ENCODE measurements around the gene RETREG1.

RETREG1 gene

GRCh38 chr5:16521521-16522483 lies 95.0 kb downstream of the RETREG1 start:
- DNase-seq = no peak

DNA sequence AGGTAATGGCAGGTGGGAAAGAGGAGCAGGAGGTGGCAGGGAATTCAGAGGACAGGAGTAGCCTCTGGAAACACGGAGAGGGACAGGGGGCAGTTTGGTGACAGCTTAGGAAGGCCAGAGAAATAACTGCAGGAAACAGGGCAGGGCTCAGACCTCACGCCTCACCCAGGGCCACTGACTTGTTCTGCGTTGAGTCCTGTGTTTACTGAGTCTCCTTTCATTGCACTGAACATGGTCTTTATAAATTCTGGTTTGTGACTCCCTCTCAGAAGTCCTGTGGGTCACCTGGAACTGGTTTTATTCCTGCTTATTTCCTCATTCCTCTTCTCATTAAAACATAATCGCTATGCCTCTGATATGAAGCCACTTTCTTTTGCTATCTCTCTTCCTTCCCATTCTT lies 96.0 kb downstream of the RETREG1 start:
- DNase-seq = no peak

DNA sequence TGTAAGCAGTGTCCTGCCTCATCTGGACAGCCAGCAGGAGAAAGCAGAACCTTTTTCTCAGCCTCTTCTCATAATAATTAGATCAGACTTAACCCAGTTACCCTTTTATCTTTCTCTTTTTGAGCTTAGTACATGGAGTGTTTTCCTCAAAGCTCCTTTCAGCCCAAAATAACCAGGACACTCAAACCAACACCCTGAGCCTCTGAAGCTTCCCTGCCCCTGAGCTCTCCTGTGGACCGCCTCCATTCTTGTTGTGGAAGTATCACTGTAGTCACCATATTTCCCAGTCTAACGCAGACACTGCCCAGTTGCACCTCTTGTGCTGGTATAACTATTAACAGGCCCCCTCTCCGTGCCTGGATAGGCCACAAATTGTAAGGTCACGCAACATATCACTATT lies 97.4 kb downstream of the RETREG1 start:
- DNase-seq = no peak

GRCh38 chr5:16518606-16519005 lies 98.2 kb downstream of the RETREG1 start:
- no peak for DNase-seq

GRCh38 chr5:16515532-16515931 lies 101.3 kb downstream of the RETREG1 start:
- DNase-seq = no peak

- no peak for DNase-seq
Observed at GRCh38 chr5:16510098-16510497, 106.7 kb downstream of the RETREG1 start.

DNA sequence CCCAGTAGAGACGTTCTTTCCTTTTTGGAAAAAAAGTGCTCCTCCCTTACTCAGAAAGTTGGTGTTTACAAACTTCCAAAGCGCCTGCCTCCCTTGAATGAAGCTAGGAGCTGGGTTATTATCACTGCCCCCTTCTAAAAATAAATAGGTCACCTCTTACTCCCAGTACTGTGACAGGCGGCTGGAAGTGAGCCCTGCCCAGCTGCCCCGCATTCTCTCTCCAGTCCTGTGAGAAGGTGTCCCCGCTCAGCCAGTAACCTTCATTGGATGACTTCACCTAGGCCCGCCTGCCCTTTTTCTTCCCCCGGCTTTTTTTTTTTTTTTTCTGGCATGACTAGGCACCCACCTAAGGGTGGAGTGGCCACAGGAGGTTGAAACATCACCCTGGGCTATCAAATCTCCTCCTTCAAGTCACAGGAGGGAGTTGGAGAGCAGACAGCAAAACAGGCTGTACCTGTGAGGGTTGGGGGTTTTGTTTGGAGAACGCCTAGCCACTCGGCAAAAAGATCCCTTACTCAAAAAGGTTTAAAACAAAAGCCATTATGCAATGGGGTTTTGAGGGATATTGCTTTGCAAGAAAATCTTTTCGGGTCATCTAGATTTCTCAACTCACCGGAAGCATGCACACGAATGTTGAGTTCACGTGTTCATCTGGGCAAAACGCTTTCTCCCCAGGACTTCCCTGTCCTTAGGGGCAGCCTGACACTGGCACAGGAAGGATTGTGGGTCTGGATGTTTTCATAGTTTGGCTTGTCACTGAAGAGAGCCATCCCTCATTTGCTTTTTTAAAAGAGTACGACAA lies 107.9 kb downstream of the RETREG1 start:
- DNase-seq = no peak

DNA sequence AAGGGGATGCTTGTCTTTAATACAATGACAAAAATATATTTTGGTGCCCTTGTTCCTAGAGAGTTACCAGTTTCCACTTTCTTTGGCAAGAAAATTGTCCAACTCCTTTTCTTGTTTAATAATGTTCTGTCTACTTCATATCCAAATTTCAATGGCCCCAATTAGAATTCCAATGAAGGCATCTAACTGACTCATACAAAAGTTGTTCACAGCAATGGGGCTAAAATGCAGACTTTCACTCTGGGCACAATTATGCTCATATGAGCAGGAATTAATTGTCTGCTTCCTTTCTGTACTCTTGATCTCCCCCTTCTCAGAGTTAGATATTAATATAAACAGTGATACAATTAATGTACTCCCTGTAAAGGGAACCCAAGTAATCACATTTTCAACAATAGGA lies 109.1 kb downstream of the RETREG1 start:
- no peak for DNase-seq

- DNase-seq = no peak
Observed at GRCh38 chr5:16505904-16506303, 110.9 kb downstream of the RETREG1 start.

GRCh38 chr5:16505140-16505891 lies 111.5 kb downstream of the RETREG1 start:
- no peak for DNase-seq

DNA sequence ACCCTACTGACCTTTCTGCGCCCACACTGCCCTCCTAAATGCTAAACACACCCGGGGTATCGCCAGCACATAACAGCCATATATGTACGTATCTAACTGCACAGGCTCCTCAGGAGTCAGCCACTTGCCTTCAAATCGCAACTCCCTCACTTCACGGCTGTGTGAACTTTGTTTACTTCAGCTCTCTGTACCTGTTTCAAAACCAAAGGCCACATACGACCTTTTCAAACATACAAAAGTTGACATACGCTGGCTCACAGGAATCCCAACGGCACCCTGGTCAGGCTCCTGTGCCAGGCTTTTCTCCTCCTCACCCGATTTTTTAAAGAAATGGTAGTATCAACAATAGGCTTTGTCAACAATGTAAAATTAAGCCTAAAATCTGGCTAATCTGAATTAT lies 112.2 kb downstream of the RETREG1 start:
- no peak for DNase-seq

DNA sequence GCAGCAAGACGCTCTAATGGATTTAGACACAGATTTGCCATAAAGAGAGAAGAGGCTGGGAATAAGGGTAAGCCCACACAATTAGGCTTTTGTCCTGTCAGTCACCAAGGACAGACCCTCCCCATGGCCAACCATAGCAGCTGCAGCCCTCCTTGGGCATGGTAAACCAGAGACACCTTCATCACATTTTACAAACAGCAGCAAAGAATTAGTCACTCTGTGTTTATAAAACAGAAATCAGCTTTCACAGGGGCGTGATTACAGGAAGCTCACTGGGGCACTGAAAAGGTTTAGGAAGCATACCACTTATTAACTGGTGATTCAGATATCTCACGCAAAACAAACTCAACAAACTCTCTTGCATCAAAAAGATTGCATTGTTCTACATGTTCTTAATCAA lies 113.9 kb downstream of the RETREG1 start:
- no peak for DNase-seq

DNA sequence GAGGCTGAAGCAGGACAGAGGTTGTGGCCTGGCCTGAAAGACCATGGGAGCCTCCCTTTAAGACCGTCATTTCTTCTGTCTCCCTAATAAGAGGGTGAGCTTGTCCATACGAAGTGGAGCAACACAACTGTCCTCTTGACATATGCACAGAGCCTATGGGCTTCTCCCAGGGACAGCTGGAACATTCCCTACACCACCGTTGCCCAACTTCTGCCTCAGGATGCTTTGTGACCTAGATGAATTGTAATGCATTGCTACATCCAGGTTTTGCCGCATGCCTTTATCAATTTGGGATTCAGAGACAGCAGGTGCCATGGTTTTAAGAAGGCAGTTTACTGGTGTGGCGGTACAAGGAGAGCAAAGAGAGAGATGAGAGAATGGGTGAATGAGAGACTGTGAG lies 116.8 kb downstream of the RETREG1 start:
- no peak for DNase-seq

- no peak for DNase-seq
Observed at GRCh38 chr5:16497546-16497945, 119.3 kb downstream of the RETREG1 start.

- no peak for DNase-seq
Observed at GRCh38 chr5:16493261-16493660, 123.5 kb downstream of the RETREG1 start.

- no peak for DNase-seq
Observed at GRCh38 chr5:16492398-16493140, 124.2 kb downstream of the RETREG1 start.

DNA sequence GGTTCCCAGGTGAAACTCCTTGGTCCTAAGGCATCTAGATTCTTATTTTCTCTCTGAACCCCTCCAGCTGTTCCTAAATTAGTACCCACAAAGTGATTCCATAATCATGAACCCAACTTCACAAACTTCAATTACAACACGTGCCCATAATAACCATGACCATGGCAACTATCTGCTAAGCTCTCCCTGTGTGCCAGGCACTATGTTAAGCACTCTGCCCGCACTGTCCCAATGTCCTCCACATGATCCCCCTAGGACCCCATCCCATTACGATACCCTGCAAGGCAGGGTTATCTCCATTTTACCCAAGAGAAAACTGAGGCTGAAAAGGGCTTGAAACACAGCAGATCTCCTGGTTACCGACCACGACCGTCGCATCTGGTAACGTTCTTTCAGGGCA lies 125.9 kb downstream of the RETREG1 start:
- no peak for DNase-seq

GRCh38 chr5:16489322-16489791 lies 127.4 kb downstream of the RETREG1 start:
- DNase-seq = no peak

DNA sequence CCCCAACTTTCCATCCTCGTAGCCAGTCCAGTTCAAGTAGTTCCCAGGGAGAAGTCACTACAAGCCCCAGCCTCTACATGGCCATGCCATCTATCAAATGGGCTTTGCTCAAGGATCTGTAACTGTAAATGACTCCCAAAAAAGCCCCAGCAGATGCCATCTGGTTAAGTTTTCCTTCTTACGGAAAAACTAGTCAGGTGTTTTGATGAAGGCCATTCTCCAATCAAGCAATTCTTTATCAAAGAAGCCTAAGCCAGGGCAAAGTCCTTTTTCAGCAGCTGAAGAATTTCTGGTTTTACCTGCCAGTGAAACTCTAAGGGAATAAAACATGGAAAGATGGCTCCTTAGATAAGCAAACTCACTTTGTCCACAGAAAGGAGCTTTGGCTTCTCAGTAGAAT lies 129.3 kb downstream of the RETREG1 start:
- DNase-seq = no peak

GRCh38 chr5:16486711-16487111 lies 130.1 kb downstream of the RETREG1 start:
- no peak for DNase-seq

DNA sequence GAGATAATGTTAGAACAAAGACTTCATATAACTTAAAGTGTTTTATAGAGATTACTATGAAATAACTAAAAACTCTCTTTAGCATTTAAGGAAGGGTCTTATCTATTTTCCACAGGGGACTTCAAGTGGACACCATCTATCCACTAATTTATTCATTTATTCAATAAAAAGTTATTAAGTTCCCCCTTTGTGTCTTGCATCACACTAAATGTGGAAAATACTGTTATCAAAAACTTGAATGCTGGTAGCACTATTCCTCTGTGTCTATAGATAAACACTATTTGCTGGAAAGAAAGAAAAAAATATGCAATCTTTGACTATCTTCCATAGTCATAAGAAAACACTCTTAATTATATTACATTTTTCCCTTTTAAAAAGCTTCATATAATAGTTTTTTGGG lies 131.1 kb downstream of the RETREG1 start:
- no peak for DNase-seq

DNA sequence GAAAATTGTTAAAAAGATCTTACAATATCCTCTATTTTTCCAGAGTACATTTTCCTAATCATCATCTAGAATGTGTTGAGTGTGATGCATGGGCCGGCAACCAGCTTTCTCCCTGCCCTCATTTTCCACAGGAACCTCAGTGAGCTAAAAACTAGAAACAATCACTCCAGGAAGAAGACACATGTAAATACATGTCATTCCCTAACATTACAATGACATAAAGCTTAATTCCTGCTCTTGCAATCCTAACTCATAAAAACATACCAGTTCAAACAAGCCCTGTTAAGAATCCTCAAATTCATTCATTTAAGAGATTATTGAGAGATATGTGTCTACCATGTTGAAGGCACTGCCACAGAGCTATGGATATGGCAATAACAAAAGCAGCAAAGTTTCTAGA lies 132.7 kb downstream of the RETREG1 start:
- no peak for DNase-seq
